Stimulated activated CD8-positive, alpha-beta memory T cell treated with anti-CD3 and anti-CD28 coated beads, Interleukin-4, amount 100 ng/mL, for 4 hours (primary cell): ENCODE results near the gene SPART.
"Not testable (repeated sequence)": the region's sequence is repeated elsewhere in the genome, so short reads cannot be mapped to it uniquely, and the experiment has no call there.

Source experiments
- DNase-seq, 2 donors: peaks; one replicate each; pipeline ENCODE4 v3.0.0-alpha.2; 2020; ENCODE audit warnings: low read depth in 2 of 2, low spot score in 1 of 2

The SPART gene

DNA sequence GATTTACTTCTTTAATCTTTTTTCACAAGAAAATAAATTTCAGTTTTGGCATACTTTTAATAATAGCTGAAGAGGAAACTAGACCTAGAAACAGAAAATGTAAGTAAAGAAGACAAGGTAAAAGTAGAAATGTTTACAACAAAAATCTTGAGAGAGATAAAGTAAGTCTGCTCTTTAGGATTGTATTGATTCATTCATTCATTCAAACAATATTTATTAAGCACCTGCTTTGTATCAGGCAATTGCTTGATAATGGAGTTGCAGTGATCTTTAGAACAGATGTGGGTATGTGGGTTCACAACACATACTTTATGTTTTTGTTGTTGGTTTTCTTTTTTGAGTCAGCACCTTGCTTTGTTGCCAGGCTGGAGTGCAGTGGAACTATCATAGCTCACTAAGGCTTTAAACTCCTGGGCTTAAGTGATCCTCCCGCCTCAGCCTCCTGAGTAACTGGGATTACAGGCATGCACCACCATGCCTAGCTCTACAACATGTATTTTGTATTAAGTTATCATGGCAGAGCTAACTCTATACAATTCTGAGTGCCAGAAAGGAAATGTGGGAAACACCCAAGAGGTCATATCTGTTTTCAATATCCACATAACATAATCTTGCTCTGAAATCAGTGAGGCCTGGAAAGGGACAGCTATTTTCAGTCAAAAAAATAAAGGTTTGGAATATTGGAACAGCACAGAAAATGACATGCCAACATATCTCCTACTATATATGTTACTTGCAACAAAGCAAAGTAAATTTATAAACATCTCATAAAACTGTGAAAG is 8.8 kb upstream of the SPART start:
- no peak for DNase-seq

- no peak for DNase-seq
Measured at GRCh38 chr13:36353001-36353400, 6.8 kb upstream of the SPART start.

DNA sequence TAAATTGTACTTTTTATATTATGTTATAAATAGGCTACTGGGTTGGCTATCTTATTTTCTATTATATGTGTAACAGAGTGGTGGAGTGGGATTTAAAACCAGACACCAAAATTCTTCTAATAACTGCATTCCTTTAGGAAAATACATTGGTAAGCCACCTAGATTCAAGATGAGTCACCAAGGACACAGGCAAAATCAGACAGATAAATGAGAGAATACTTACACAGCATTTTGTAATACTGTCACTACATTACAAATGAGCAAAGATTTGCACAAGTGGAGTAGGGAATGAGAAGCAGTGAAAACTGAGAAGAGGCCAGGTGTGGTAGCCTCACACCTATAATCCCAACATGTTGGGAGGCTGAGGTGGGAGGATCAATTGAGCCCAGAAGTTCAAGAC is 6.2 kb upstream of the SPART start:
- DNase-seq = no peak

DNA sequence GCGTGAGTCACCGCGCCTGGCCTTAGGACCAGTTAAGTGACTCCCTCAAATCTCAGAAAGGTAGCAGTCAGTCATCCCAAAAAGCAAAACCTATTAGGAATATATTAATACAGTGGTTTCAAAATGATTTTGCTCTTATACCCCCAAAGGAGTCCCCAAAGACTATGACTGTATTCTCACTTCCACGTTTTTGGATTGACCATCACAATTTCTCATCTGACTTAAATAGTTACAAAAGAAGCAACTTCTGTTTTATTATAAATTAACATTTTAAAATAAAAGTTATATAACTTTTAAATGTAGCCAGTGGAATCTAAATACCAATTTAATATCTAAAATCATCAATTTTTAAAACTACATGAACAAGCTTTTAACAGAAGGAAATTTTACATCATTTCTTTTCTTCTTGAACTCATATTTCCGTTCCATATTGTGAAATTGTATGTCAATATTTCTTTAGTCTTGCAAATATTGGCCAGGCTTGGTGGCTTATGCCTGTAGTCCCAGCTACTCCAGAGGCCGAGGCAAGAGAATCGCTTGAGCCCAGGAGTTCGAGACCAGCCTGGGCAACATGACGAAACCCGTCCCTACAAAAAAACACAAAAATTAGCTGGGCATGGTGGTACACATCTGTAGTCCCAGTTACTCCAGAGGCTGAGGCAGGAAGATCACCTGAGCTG is 1.5 kb upstream of the SPART start:
- no peak for DNase-seq

DNA sequence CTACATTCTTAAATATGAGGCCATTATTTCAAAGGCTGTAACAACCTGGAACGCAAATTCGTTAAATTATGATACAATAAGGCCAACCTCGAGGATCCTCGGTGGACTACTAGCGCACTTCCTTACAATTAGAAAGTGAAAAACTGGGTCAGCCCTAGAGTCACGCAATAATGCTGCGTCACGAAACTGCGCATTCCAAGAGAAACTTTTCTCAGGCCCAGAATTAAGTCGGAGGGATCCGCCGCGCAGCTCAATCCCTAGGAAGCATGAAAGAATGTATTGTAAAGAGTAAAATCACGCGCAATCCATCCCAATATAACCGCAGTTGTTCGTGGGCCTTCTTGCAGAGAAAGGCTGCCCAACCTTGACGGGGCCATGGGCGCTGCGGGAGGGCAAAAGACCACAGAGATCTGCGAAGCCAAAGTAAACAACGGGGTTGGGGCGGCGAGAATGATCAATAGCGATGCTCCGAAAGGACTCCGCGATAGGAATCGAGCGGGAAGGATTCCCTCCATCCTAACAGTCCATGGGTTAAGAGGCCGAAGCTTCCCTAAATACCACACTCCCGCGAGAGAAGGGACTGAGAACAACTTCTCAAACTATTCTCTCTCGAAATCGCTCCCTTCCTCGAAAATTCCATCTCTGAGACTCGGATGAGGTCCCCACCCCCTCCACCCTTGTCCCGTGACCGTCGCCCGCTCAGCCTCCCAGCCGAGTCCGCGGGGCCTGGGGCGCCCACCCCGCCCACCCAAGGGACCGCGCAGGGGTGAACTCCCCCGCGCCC is 564 bp downstream of the SPART start:
- DNase-seq = peak in 1 of 2 donors; percentile 7

DNA sequence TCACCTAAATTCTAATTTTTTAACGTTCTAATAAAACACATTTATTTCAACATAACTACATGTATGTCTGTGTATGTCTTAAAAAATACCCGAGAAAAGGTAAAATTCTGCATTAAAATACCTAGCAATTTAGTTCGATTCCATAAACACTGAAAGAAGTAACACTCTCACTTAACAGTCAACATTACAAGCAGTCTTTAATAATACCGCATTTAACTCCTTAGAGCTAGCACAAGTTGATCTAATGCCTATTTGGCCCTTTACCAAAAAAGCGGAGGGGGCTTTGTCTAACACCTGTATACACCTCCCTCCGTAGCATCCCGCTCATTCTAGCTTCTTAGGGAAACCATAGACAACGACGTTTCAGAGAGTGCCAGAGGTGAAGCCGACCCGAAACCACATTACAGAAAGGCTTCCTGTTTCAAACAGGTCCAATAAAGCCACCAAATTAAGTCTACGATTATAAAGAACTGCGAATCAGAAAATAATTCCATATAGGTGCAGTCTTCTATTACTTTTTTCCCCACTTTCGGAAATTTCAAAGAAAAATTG is 1.2 kb downstream of the SPART start:
- DNase-seq = no peak

GRCh38 chr13:36344173-36344572 is 2.0 kb downstream of the SPART start:
- DNase-seq = no peak

DNA sequence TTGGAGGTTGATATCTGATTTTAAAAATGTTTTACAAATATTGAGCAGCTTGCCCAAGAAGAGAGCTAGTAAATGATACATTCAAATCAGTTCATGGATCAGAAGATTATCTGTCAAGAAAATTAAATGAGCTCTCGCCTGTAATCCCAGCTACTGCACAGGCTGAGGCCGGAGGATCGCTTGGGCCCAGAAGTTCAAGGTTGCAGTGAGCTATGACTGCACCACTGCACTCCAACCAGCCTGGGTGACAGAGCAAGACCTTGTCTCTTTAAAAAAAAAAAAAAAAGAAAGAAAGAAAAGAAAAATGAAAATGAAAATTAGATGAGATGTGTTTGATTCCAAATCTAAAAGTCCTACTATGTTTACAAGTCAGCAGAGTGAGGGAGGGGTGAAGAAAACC is 2.4 kb downstream of the SPART start:
- DNase-seq = no peak

- DNase-seq = no peak
Measured at GRCh38 chr13:36342715-36343114, 3.5 kb downstream of the SPART start.

DNA sequence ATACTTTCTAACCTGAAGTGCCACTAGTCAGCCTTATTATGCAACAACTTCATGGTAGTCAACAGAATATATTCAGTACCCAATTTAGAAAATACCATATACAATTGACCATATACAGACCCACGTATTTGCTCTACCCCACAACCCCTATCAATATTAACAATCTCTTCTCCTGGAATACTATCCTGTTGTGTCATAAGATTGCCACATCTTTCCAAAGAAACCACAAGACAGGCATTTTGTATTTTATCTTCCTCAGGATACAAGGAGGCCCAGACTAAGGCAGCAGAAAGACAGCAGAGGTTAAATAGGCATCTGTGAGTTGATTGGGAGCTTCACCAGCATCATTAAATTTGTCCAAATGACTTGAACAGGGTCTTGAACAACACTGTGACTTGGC is 4.5 kb downstream of the SPART start:
- no peak for DNase-seq

DNA sequence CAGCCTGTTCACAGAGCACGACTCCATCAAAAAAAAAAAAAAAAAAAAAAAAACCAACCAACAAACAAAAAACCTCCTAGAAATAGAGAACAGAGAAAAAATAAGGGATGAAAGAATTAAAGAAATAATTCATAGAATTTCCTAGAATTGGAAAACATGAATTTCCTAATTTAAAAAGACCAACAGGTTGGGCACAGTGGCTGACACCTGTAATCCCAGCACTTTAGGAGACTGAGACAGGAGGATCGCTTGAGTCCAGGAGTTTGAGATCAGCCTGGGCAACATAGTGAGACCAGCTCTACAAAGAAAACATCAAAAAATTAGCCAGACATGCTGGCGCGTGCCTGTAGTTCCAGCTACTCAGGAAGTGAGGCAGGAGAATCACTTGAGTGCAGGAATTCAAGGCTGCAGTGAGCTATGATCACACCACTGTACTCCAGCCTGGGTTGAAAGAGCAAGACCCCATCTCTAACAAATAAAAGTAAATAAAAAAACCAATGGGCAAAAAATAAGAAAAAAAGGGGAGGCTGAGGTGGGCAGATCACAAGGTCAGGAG is 6.5 kb downstream of the SPART start:
- no peak for DNase-seq

DNA sequence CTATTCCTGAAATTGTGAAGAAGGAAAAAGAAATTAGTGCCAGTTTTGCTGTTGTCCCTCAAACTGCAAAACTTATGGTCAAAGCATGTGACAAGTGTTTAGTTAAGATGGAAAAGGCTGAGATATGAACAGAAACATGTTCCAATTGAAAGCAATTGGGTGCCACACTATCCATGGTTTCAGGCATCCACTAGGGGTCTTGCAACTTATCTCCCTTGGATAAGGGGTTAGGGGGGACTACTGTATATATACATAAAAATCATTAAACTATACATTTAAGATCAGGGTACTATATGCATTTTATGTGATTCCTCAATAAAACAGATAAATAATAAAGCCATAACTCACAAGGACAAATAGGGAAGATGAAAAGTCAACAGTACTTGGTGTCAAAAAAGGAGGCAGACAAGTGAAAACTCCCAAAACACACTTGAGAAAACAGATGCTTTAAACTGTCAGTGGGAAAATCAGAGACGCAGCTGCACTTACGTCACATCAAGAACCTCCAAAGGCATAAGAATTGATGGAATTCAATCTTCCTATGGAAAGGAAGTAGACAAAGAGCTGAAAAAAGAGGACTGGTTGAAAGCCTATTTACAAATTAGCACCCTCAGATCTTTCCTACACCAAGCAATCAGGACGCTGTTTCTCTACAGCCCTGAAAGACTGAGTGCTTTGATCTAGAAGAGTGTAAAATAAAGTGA is 8.1 kb downstream of the SPART start:
- DNase-seq = no peak

DNA sequence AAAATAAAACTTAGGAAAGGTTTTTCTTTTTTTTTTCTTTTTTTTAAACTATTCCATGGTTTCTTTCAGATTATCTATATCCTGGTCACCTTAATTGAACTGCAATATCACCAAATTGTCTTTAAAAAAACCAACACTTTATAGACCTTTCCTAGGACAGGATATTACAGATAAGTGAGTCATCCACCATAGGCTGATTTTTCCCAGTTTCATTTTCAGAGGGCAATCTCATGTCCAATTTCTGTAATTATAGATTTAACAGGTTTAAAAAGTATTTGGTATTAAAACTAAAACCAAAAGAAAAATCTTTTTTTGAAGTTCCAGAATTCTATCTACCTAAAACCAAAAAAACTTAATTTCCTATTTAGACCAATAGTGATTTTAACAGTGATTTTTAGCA is 13.2 kb downstream of the SPART start:
- no peak for DNase-seq

DNA sequence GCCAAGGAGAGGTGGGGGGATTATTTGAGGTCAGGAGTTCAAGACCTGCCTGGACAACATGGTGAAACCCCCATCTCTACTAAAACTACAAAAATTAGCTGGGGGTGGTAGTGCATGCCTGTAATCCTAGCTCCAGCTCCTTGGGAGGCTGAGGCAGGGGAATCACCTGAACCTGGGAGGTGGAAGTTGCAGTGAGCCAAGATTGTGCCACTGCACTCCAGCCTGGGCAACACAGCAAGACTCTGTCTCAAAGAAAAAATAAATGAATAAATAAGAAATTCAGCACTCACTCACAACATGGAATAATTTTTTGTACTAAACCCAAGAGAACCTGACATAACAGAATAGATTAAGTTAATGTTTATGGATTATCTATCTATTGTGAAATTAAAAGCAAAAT is 13.9 kb downstream of the SPART start:
- DNase-seq = not testable (repeated sequence)

DNA sequence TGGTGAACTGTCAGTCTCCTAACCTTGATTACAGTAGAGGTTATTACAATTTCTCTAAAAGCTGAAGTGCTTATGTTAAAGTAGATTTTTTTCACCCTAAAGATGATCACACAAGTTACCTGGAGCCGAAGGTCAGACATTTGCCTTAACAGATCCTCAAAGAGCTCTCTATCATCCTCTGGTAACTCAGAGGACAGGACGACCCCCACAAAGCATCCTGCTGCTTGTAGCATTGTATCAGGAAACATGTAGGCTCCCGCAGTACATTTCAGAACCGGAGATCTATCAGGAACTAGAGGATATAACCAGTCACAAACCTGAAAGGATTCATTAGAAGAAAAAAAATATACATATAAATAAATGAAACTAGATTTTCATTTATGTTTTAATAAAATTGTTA is 14.9 kb downstream of the SPART start:
- no peak for DNase-seq

DNA sequence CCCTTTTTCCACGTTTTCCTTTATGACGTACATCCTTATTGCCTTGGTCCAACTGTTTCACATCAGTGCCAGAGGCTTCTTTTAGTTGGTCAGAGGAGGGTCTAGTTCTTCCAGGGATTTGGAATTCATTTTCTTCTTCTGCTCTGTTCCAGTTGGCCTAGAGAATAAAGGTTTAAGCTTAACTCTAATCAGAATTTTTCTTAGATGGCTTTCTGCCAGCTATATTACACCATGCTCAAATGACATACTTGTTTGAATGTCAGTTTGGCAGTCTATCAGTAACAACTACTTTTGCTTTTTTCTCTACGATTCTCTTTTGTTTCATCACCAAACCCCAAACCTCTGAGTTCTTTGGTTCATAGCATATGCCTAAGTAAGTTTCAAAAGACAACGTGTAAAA is 16.8 kb downstream of the SPART start:
- no peak for DNase-seq

DNA sequence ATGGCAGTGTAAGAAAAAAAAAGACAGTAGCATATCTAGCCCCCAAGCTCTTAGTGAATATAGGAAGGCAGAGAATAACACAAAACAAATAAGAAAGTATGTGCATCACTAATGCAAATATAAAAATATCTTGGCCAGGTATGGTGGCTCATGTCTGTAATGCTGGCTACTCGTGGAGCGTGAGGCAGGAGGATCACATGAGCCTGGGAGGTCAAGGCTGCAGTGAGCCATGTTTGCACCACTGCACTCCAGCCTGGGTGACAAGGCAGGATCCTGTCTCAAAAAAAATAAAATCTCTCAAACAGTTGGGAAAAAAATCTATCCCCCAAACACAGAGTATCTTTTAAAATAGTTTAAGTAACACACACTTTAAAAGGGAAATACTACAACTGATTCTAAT is 17.4 kb downstream of the SPART start:
- DNase-seq = no peak

DNA sequence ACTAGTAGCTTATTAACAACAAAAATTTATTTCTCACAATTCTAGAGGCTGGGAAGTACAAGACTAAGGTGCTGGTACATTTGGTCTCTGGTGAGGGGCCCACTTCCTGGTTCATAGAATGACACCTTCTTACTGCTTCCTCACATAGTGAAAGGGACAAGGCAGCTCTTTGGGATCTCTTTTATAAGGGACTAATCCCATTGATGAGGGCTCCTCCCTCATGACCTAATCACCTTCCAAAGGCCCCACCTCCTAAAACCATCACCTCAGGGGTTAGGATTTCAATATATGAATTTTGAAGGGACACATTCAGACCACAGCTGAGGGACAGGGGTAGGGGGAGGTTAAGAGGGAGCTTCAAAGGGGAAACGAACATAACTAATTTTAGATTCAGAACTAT is 20.3 kb downstream of the SPART start:
- no peak for DNase-seq

DNA sequence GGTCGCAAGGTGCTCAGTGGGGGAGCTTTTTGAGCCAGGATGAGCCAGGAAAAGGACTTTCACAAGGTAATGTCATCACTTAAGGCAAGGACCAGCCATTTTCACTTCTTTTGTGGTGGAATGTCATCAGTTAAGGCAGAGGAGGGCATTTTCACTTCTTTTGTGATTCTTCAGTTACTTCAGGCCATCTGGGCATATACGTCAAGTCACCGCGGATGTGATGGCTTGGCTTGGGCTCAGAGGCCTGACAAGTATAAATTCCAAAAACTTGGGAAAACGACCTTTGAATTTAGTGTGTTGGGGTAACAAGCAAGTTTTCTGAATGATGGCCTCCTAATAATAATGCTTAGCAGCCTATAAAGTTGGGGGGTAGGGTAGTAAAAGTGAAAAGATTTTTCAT is 21.3 kb downstream of the SPART start:
- not testable (repeated sequence) for DNase-seq

DNA sequence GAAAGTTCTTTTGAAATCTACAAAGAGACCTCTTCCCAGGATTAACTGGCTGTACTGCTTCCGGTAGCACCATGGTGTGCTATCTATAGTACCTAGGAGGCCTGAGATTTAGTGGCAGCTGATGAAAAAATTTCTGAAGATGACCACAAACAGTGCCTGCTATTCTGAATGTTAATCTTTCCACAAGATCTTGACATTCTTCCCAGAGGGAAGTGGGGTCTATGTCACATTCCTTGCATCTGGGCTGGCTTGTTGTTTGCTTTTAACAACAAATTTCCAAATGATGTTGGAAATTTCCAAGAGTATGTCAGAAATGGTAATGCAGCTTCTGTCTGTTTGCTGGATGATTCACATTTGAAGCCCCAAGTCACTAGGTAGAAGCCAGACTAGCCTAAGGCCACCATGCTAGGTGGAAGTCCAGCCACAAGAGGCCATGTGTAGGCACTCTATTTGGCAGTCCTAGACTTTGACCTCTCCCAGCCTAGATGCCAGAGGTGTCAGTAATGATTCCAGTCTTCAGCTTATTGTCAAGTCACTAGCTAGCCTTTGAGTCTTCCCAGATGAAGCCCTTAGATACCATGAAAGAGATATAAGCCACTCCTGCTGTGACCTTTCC is 22.1 kb downstream of the SPART start:
- no peak for DNase-seq
